A673 (cell line): Measurements from ENCODE around the gene NRIP2.

Source experiments
- CTCF ChIP-seq: fragments of 300-800, 200-600 bp; sonication (generic); conservative IDR thresholded peaks from 2 replicates; pipeline ENCODE4 v1.5.1; 2017; ENCODE audit warnings: low read depth, mild to moderate bottlenecking, antibody characterized with exemption, low read length, moderate library complexity, mixed read lengths
- EZH2 ChIP-seq: fragments of 200-600 bp; sonication (generic); IDR thresholded peaks from 2 replicates; pipeline ENCODE4 v1.6.1; 2017; ENCODE audit warnings: borderline replicate concordance, low read depth, mild to moderate bottlenecking, mixed read lengths, antibody characterized with exemption, low read length; ENCODE audit not compliant: poor library complexity, severe bottlenecking

DNA sequence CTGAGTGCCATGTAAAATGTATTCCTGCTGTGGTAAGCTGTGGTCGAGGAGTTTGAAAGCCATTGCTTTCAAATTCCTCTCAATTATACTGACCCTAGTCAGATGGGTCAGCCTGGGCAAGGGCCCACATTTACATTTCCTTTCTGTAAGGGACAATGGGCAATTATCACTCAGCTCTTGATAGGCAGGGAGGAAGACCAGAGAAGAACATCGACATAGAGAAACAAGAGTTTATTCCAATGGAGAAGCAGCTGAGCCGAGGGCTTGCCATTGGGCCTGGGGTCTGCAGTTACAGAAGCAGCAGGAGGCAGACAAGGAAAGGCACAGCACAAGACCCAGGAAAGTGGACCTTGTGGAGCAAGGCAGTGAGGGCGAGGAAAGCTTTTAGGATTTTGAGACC, 9.7 kb downstream of the NRIP2 start:
- TF ChIP-seq CTCF = no peak
- TF ChIP-seq EZH2 = no peak
